ENCODE measurements around the gene EXD3.
"Not testable (repeated sequence)": the region's sequence is repeated elsewhere in the genome, so short reads cannot be mapped to it uniquely, and the experiment has no call there.

The EXD3 gene

DNA sequence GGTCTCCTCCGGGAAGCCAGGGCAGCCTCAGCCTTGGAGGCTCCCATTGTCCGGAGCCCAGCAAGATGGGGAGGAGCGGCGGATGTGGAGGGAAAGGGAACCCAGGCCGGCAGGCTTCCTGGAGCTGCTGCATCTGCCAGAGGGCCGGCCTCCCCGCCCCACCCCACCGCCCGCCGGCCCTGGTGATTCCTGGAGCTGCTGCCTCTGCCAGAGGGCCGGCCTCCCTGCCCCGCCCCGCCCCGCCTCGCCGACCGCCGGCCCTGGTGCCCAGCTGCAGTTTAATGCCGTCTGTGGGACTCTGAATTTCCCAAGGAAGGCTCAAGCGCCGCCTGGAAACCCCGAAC is 31.6 kb downstream of the EXD3 start:
- DNase-seq: peak; percentile 79

DNA sequence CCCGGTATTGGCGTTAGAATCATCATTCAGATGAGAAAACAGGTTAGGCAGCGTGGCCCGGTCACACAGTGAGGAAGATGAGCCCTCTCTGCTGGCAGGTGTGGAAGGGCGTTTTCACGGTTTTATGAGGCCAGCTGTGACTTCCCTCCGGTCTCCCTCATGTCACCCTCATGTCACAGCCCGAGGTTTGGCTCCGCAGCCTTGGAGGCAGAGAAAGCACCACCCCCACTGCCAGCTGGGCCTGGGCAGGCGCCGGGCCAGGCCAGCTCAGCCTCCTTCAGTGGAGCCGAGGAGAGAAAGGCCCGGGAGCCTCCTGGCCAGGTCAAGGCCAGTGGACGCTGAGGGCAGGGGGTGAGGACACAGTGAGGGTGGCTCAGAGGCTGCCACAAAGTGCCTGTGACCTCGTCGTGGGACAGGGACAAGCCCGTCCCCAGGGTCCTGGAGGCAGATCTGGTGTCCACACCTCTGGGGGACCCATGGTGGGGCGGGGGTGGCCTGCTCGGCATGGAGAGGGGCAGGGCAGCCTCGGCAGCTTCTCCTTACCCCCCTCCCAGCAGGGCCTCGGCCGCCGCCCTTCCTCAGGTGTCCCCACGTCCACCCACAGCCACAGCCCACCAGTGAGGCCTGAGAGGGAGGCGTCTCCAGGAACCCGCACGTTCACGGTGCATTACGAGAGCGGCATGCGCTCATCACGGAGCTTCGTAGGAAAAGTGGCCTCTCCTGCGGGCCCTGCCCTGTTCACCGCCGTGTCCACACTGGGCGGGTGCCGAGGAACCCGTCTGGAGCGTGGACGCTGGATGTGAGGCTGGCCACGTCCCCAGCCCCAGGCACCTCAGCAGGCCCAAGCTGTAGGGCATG is 32.2 kb downstream of the EXD3 start:
- DNase-seq: peak; percentile 62

DNA sequence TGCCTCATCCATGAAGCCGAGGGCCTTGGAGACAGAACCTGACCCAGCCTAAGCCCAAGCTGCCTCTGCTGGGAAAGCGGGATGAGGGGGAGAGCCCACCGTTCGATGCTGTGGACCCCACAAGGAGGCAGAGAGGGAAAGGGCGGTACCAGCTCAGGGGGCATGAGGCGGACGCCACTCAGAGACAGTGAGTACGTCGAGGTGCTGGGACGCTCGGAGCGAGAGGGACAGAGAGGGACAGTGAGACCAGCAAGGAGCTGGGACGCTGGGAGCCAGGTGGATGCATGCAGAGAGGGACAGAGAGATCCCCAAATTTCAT is 33.6 kb downstream of the EXD3 start:
- DNase-seq: no peak

DNA sequence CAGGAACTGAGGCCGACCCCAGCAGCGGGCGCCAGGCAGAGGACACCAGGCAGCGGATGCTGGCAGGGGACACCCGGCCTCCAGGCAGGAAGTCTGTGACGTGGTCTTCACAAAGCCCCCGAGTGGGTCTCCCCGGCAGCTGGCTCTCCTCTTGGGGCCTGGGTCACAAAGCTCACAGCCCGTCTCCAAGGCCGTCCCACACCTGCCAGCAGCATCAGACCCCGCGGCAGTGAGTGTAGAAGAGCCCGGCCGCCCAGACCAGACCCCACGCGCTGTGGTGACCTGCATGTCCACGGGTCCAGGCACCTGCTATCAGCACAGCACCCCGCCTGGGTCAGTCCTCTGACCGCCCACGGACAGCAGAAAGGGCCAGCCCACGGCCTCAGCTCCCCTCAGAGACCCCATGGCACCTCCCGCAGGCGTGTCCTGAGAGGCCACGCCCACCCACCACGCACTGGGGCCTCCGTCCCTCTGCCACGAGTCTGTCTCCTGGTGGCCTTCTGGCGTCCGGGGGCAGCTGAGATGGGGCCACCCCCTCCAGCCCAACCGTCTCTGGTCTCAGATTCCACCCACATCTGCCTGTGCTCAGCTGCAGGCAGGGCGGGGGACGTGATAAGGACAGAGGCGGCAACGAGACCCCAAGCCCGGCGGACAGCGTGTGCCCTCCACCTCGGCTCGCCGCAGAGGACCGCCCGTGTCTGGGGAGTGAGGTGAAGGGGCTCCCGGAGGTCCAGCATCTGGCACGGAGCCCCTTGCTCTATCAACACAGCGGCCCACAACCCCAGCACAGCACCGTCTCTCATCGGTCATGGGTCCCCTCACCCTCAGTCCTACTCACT is 34.2 kb downstream of the EXD3 start:
- DNase-seq: no peak

DNA sequence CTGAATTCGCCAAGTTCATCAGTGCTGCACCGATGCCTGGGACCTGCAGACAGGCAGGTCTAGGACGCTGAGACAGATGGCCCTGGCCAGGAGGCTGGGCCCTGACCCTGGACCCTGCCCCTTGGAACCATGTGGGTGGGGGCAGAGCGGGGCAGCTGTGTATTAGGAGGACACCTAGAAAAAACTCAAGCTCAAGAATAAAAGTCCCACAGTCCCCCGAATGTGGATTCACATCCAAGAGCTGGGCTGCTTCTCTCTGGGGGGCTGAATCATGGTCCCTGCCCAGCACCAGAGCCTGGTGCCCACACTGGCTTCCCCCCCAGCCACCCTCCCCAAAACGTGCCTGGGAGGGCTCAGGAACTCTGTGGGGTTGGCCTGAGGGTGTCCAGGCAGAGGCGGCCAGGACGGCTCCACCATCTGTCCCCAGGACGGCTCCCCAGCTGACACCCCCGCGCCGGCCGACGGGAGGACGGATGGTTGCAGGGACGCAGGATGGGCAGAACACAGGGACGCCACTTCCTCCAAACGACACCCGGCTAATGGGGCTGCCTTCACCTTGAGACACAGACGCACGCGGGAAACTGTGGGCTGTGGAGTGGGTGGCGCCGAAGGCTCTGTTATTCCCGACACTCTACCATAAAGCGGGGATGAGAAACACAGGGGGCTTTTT is 34.9 kb downstream of the EXD3 start:
- no peak for DNase-seq

DNA sequence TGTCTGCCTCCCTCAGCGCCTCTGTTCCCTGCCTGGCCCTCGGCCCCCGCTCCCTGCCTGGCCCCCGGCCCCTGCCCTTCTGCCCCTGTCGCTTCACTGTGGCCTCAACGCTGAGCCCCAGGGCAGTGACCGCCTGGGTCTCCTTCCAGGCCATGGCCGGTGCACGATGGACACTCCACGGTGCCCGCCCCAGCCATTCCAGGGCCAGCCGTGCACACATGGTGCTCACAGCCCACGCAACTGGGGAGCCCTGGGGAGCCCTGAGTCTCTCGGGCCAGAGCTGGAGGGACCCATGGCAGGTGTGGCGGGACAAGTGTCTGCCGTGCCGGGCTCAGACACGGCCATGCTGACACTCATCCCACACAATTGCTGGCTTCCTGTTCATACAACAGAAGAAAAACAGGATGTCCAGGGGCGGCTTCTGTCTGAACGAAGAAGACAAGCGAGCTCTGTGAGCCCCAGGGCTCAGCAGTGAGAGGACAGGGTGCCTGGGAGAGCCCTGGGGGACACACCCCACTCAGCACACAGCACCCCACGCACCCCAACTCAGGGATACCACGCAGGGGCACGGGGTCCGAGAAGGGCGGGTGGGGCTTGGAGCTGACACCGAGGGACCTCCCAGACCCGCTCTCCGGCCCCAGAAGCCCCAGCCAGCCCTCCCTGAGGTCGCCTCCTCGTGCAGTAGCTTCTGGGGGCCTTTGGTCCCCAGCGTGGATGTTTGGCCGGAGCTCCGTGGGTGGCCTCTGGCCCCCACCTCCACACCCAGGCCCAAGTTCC is 35.7 kb downstream of the EXD3 start:
- peak; percentile 46 for DNase-seq

DNA sequence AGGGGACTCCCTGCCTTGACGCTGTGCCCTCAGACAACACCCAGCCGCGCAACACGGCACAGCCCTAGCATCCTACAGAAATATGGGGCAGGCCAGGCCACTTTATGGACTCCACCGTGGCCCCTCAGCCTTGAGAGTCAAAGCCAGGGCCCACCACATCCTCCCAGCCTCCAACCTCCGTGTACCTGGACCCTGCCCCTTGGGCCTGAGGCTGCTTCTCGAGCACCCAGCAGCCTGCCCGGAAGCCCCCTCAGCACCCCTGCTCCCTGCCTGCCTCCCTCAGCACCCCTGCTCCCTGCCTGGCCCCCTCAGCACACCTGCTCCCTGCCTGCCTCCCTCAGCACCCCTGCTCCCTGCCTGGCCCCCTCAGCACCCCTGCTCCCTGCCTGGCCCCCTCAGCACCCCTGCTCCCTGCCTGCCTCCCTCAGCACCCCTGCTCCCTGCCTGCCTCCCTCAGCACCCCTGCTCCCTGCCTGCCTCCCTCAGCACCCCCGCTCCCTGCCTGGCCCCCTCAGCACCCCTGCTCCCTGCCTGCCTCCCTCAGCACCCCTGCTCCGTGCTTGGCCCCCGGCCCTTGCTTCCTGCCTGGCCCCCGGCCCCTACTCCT is 36.4 kb downstream of the EXD3 start:
- DNase-seq: not testable (repeated sequence)

DNA sequence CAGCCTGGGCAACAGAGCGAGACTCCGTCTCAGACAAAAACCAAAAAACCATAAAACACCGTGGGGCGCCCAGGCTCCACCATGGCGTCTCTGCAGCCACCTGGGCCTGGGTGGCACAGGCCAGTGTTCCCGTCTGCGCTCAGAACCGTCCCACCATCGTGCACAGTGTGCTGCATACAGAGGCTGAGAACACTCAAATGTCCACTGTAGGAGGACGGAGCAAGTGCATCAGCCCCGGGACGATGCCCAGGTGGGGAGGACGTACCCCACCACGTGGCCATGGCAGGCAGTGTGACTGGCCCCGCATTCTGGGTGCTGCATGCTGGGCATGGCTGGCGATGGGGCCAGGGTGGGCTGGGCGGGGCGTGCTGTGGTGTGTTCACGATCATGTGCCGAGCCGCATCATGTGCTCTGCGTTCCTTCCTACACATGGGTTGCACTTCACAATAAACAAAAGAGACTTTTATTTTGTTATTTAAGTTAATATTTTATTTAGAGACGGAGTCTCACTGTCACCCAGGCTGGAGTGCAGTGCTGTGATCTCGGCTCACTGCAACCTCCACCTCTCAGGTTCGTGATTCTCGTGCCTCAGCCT is 37.8 kb downstream of the EXD3 start:
- DNase-seq: no peak

DNA sequence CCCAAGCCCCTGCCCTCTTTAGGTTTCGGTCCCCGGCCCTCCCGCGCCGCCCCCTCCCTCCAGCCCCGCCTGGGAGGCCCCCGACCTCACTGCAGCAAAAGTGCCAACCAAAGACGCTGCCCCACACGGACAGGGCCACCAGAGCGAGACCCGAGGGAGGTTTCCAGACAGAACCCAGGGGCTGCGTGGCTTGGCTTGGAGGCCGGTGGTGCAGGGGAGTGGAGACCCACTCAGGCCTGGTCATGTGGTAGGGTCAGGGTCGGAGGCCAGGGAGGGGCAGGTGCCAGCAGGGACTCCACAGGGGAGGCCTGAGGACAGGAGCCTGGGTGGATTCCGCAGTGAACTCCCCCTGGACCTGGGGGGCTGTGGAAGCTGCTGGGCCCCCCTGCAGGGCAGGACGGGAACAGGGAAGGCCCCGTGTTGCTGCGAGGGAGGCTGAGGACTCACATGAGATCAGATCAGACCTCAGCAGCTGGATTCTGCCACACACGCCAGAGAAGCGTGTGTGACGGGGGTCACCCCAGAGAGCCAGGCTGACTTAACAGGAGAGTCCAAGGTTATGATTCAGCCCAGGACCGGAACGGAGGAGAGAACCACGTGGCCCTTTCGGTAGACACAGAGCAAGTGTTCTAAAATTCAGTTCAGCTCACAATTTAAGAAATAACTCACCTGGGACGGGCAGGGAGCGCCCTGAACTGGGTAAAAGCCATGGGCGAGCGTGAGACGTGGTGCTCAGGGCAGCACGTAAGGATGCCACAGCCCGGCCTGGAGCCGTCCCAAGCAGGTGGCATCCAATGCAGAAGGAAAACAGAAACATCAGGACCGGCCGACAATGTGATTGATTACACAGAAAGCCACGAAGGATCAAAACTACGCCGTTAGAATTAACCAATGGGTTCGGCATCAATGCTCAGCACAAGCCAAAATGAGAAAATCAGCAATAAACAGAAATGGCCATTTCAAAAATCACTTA is 38.9 kb downstream of the EXD3 start:
- DNase-seq: no peak

DNA sequence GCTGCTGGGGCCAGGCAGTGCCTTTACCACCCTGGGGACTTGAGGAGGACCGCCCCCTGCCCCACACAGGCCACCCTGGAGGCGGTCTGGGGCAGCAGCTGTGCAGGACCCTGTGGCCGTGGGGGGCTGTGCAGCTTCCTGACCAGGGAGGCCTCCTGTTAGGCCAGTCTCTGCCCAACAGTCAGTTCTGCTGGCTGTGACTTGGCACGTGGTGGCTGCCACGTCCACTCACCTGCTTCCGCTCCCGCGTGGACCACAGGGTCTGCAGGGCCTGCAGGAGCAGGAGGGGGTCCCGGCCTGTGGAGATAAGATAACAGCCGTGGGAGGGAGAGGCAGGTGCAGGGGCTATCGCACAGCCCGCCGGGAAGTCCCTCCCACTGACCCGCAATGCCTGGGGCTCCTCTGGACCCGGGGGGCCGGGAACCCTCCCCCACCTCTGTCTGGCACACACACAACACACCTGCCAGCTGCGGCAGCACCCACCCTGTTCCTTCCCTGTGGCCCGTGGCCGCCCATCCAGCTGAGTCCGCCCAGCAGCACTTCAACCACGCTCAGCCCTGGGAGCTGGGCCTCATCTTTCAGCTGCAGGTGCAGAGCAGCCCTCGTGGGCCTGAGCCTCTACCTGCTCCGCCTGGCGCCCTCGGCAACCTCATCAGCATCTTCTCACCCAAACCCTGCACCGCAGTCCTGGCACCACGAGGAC is 39.7 kb downstream of the EXD3 start:
- DNase-seq: peak; percentile 67

DNA sequence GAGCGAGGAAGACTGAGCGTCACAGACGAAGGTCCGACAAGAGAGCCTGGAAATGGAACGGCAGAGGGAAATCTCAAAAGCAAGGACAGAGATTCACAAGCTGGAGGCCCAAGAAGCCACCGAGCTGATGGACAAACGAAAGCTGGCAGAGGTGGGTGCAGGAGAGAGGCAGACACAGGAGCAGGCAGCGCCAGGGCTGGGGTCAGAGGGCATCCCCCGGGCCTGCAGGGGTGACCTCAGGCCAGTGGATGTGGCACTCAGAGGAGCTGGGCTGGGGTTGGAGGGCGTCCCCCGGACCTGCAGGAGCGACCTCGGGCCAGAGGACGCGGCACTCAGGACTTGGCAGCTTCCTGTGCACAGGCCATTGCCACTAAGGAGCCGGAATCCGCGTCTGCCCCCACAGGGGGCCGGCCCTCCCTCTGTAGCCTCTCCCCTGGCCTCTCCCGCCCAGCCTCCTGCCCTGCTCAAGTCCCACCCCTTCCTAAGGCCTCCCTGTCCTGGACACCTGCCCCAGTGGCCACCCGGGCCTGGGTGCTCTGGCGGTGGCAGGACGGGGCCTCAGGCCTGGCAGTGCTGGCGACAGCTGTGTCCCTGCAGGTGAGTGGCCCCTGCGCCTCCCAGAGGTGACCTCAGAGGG is 40.4 kb downstream of the EXD3 start:
- DNase-seq: peak; percentile 18

DNA sequence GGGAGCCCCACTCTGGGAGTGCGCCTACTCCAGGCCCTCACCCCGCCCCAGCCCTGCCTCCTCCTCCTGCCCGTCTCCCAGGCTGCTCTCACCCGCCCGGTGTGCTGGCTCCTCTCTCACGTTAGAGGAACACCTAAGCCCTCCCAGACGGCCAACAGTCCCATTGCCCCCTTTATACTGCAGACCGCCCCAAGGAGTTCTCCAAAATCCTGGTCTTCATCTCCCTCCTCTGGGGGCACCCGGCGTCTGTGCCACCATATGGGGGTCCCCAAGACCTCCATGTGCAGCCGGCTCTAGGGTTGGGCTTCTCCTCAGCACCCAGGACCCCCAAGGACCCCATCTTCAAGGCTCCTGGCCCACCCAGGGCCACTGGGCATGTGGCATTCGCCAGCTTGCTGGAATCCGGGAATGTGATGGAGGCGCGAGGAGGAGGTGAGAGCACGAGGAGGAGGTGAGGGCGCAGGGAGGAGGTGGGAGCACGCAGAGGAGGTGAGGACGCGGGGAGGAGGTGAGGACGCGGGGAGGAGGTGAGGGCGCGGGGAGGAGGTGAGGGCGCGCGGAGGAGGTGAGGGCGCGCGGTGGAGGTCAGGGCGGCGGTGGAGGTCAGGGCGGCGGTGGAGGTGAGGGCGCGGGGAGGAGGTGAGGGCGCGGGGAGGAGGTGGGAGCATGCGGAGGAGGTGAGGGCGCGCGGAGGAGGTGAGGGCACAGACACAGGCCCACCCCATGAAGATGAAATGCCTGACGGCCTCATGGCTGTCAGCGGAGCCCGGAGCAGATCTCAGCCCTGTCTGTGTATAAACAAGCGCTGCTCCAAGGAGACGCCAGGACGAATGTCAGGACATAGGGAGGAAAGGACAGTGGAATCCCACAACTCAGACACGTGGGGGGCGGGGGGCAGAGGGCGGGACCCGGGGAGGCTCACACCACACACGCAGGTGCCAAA is 41.2 kb downstream of the EXD3 start:
- DNase-seq: no peak

DNA sequence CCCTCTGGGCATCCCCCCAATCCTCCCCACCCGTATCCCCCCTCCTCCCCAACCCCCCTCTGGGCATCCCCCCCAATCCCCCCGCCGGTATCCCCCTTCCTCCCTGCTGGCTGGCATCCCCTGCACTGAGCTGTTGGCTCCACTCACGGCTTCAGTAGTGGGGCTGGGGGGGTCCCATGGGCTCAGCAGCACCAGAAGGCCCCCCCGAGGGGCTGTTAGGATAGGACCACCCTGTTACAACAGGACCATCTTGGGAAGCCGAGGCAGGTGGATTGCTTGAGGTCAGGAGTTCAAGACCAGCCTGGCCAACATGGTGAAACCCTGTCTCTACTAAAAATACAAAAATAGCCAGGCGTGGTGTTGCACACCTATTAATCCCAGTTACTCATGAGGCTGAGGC is 42.4 kb downstream of the EXD3 start:
- no peak for DNase-seq

DNA sequence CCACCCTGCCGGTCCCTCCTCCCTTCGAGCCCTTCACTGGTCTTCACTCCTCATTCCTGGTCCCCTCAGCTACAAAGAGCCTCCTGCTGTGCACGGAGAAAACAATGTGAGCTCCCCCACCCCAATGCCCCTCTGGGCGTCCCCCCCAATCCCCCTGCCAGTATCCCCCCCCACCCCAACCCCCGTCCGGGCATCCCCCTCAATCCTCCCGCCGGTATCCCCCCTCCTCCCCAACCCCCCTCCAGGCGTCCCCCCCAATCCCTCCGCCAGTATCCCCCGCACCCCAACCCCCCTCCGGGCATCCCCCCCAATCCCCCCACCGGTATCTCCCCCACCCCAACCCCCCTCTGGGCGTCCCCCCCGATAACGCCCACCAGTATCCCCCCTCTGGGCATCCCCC is 42.8 kb downstream of the EXD3 start:
- DNase-seq: no peak

DNA sequence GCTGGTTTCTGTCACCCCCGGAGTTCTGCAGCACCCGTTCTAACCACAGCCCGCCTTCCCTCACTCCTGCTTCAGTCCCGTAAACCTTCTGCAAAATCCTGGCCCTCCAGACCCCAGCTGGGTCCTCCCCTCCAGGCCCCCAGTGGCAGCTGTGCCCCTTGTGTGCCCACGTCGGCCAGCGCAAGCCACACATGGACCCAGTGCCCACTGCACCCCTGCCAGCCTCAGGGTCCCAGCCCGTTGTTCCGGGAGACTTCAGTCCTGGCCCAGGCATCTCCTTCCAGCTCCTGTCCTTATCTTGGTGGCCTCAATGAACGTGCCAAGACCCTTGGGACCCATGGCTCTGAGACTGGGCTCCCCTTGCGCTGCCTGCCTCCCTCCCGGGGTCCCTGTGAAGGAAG is 43.2 kb downstream of the EXD3 start:
- no peak for DNase-seq

DNA sequence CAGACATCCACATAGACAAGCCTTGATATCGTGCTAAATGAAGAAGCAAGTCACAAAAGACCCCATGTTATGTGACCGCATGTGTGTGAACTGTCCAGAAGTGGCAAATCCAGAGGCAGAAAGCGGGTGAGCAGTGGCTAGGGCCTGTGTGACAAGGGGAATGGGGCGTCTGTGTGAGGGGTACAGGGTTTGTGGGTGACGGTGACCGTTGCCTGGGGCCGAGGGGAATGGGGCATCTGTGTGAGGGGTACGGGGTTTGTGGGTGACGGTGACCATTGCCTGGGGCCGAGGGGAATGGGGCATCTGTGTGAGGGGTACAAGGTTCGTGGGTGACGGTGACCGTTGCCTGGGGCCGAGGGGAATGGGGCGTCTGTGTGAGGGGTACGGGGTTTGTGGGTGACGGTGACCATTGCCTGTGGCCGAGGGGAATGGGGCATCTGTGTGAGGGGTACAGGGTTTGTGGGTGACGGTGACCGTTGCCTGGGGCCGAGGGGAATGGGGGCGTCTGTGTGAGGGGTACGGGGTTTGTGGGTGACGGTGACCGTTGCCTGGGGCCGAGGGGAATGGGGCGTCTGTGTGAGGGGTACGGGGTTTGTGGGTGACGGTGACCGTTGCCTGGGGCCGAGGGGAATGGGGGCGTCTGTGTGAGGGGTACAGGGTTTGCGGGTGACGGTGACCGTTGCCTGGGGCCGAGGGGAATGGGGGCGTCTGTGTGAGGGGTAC is 44.1 kb downstream of the EXD3 start:
- not testable (repeated sequence) for DNase-seq

DNA sequence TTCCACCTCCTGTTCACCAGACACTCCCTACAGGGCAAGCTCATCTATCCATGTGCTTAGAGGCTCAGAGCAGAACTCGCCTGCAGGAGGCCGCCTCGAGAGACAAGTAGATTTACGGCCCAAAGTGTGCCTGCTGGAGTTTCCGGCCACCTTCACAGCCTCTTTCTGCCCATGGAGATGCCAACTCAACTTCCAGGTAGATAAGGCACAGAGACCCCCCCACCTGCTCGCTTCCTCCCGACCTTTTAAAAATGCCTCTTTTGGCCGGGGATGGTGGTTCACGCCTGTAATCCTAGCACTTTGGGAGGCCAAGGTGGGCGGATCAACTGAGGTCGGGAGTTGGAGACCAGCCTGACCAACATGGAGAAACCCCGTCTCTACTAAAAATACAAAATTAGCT is 46.6 kb downstream of the EXD3 start:
- no peak for DNase-seq

Data from NCI-H510A (cell line).